ENCODE data around the gene PIMREG.

PIMREG gene

GRCh38 chr17:6439951-6440350, 4.3 kb upstream of the PIMREG start:
- no peak for DNase-seq

DNA sequence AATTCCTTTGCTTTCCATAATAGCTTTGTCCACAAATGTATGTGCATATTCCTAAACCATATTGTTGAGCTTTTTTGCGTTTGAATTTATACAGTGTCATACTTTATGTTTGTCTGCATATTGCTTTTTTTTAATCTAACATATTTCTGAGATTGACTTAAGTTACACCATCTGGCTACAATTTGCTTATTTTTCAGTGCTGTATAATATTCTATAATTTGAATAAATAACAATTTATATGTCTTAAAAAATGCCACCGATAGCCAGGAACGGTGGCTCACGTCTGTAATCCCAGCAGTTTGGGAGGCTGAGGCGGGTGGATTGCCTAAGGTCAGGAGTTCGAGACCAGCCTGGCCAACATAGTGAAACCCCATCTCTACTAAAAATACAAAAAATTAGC, 1.5 kb upstream of the PIMREG start:
- DNase-seq = no peak

GRCh38 chr17:6444571-6445335, 498 bp downstream of the PIMREG start:
- no peak for DNase-seq

DNA sequence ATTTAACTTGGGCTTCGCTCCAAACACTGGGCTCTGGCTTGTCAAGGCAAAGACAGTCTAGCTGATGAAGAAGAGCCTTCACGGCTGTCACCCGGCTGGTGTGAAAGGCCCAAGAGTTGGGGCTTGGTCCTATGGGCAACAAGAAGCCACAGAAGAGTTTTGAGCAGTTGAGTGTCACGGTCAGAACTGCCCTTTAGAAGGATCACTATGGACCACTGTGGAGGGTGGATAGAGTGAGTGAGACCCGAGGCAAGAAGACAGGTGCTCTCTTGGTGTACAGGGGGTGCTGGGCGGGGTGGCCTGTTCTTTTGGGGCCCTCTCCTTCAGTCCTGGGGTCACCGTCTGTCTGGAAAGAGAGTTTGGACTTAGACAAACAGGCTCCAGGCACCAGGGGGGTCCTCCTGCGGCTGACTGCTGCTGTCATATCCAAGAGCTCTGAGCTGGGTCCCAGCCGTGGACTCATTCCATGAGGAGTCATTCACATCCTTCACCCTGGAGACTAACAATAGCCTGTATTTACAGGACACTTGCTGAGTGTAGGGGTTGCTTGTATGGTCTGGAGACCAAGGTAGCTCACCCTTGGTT, 2.4 kb downstream of the PIMREG start:
- DNase-seq = no peak

- DNase-seq = no peak
Measured at GRCh38 chr17:6448473-6448872, 4.2 kb downstream of the PIMREG start.

GRCh38 chr17:6449307-6449706, 5.1 kb downstream of the PIMREG start:
- no peak for DNase-seq

GRCh38 chr17:6450926-6451832, 6.9 kb downstream of the PIMREG start:
- DNase-seq = no peak

GRCh38 chr17:6452471-6453266, 8.4 kb downstream of the PIMREG start:
- no peak for DNase-seq

DNA sequence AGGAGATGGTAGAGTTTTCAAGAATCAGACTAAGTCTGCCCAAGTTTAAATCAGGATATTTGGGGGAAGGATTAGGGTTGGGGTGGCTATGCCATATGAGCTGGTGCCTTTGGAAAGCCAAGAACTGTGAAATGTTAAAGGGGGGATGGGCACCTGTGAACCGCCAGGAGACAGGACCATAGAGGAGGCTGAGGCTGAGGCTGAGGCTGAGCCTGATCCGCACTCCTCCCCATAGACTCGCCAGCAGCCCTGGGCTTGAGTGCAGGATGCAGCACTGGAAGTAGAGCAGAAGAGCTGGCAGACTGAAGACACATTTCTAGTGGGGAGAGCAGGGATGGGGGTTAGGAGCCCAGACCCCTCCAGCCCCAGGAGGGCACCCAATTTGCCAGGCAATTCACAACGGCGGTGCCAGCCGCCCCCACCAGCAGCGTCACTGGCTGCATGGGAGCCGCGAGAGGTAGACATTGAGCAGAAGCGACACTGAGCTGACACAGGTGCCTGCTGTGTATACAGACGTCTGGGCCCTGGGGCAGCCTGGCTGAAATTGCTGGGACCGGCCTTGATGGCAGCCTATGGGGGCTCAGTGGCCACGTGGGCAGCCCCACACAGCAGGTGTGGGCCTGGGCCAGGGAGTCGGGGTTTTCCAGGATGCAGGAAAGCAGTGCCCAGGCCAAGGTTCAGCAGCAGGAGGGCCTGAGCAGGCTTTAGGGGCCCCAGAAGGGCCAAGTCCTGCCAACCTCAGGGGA, 9.2 kb downstream of the PIMREG start:
- no peak for DNase-seq

- no peak for DNase-seq
Measured at GRCh38 chr17:6454495-6455320, 10.5 kb downstream of the PIMREG start.

- no peak for DNase-seq
Measured at GRCh38 chr17:6455321-6455705, 11.1 kb downstream of the PIMREG start.

DNA sequence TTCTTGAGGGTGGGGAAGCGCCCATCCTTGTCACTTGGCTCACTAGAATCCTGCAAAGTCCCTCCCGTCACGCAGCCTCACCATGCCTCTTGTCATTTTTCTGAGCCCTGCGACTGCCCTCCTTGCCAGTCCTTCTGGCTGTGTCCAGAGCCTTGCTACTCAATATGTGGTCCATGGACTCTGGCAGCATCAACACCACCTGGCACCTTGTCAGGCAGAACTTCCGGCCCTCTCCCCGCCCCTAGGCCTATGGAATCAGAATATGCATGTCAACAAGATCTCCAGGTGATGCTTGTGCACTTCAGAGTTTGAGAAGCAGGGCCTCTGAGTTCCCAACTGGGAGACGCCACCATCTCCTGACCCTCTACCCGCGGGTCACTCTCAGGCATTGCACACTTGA, 12.1 kb downstream of the PIMREG start:
- DNase-seq = no peak

- DNase-seq = no peak
Measured at GRCh38 chr17:6456914-6457687, 12.8 kb downstream of the PIMREG start.

GRCh38 chr17:6457688-6458459, 13.6 kb downstream of the PIMREG start:
- DNase-seq = no peak

GRCh38 chr17:6458460-6458950, 14.2 kb downstream of the PIMREG start:
- DNase-seq = no peak

GRCh38 chr17:6460531-6461161, 16.4 kb downstream of the PIMREG start:
- DNase-seq = no peak

DNA sequence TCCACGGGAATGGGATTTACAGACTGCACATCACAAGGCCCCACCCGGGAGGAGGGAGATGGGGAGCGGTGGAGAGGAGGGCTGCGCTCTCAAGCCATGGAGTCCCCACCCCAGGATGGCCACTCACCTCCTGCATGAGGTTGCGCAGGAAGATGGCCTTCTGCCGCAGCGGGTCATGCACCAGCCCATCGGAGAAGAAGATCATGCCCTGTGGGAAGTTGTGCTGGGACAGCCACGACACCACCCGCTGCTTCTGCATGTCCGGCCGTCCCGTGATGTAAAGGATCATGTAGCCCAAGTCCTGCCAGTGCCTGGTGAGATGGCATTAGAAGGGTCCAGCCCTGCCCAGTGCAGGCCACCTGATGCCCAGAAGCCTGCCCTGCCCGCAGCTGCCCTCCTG, 17.0 kb downstream of the PIMREG start:
- DNase-seq = no peak

GRCh38 chr17:6461792-6462524, 17.7 kb downstream of the PIMREG start:
- DNase-seq = no peak

Measured in activated gamma-delta T cell (primary cell).